Liver (tissue), 9 donors: ENCODE measurements around the gene APOL2. TPM values are rescaled to one million over a fixed set of nuclear protein-coding genes. Genes with fewer than 3 reads are reported as not detected.

Experiments
- DNase-seq: peaks from one replicate; pipeline ENCODE4 v3.0.0-alpha.2; 2017; ENCODE audit warnings: low spot score
- H3K27ac ChIP-seq, 2 donors: one replicate each; pipeline ENCODE4 v1.7.0; 2013; ENCODE audit warnings: inconsistent platforms in 2 of 2, low read length in 2 of 2, control low read depth in 1 of 2, low read depth in 1 of 2, mild to moderate bottlenecking in 1 of 2
- H3K27me3 ChIP-seq, 4 donors: one replicate each; pipeline versions ENCODE4 v1.6.1 to v1.7.0; 2013; ENCODE audit warnings: low read length in 3 of 4, inconsistent platforms in 1 of 4, mild to moderate bottlenecking in 1 of 4, moderate library complexity in 1 of 4; ENCODE audit not compliant: control insufficient read depth in 4 of 4, insufficient read depth in 4 of 4
- H3K36me3 ChIP-seq, 4 donors: one replicate each; pipeline versions ENCODE4 v1.6.1 to v1.7.0; 2013; ENCODE audit warnings: low read length in 3 of 4, mild to moderate bottlenecking in 3 of 4, low read depth in 1 of 4, moderate library complexity in 1 of 4; ENCODE audit not compliant: control insufficient read depth in 4 of 4, insufficient read depth in 3 of 4
- H3K4me1 ChIP-seq, 4 donors: one replicate each; pipeline versions ENCODE4 v1.6.1 to v1.7.0; 2013; ENCODE audit warnings: low read length in 3 of 4, mild to moderate bottlenecking in 3 of 4, moderate library complexity in 1 of 4; ENCODE audit not compliant: control insufficient read depth in 4 of 4, insufficient read depth in 4 of 4
- H3K4me3 ChIP-seq, 3 donors: one replicate each; pipeline versions ENCODE4 v1.6.1 to v1.7.0; 2013; ENCODE audit warnings: low read length in 3 of 3, control low read depth in 1 of 3, low read depth in 1 of 3, mild to moderate bottlenecking in 1 of 3
- H3K9ac ChIP-seq, 2 donors: one replicate each; pipeline ENCODE4 v1.7.0; 2013; ENCODE audit warnings: low read length in 2 of 2, mild to moderate bottlenecking in 2 of 2, moderate library complexity in 2 of 2, control low read depth in 1 of 2, low read depth in 1 of 2
- H3K9me3 ChIP-seq, 4 donors: one replicate each; pipeline versions ENCODE4 v1.6.1 to v1.7.0; 2013; ENCODE audit warnings: low read length in 3 of 4; ENCODE audit not compliant: control insufficient read depth in 4 of 4
- EGR1 ChIP-seq, 2 donors: IDR thresholded peaks; 2 replicates each; pipeline ENCODE4 v1.6.1; 2016 to 2018; ENCODE audit warnings: antibody characterized with exemption in 2 of 2, low read depth in 2 of 2
- FOXA1 ChIP-seq: IDR thresholded peaks from 2 replicates; pipeline ENCODE4 v1.6.1; 2016; ENCODE audit warnings: antibody characterized with exemption
- FOXA2 ChIP-seq: IDR thresholded peaks from 2 replicates; pipeline ENCODE4 v1.6.1; 2016; ENCODE audit warnings: antibody characterized with exemption
- GABPA ChIP-seq, 2 donors: IDR thresholded peaks in 1 of 2; conservative IDR thresholded peaks in 1 of 2; 2 replicates each; pipeline ENCODE4 v1.6.1; 2016; ENCODE audit warnings: antibody characterized with exemption in 2 of 2, mild to moderate bottlenecking in 1 of 2, moderate library complexity in 1 of 2
- HNF4A ChIP-seq, 2 donors: conservative IDR thresholded peaks; 2 replicates each; pipeline ENCODE4 v1.6.1; 2016; ENCODE audit warnings: antibody characterized with exemption in 2 of 2, mild to moderate bottlenecking in 2 of 2
- HNF4G ChIP-seq: IDR thresholded peaks from 2 replicates; pipeline ENCODE4 v1.6.1; 2016; ENCODE audit warnings: antibody characterized with exemption
- JUND ChIP-seq, 2 donors: IDR thresholded peaks; 2 replicates each; pipeline ENCODE4 v1.6.1; 2016; ENCODE audit warnings: antibody characterized with exemption in 2 of 2
- MAX ChIP-seq: IDR thresholded peaks from 2 replicates; pipeline ENCODE4 v1.6.1; 2016; ENCODE audit warnings: antibody characterized with exemption
- NR2F2 ChIP-seq: IDR thresholded peaks from 2 replicates; pipeline ENCODE4 v1.6.1; 2016; ENCODE audit warnings: antibody characterized with exemption
- RAD21 ChIP-seq, 2 donors: IDR thresholded peaks; 2 replicates each; pipeline ENCODE4 v1.6.1; 2016; ENCODE audit warnings: antibody characterized with exemption in 2 of 2, mild to moderate bottlenecking in 2 of 2
- RXRA ChIP-seq, 2 donors: IDR thresholded peaks; 2 replicates each; pipeline ENCODE4 v1.6.1; 2017 to 2018; ENCODE audit warnings: antibody characterized with exemption in 2 of 2, mild to moderate bottlenecking in 1 of 2
- SP1 ChIP-seq: IDR thresholded peaks from 2 replicates; pipeline ENCODE4 v1.6.1; 2018; ENCODE audit warnings: antibody characterized with exemption, mild to moderate bottlenecking
- TAF1 ChIP-seq: conservative IDR thresholded peaks from 2 replicates; pipeline ENCODE4 v1.6.1; 2016; ENCODE audit warnings: antibody characterized with exemption, mild to moderate bottlenecking
- YY1 ChIP-seq: IDR thresholded peaks from 2 replicates; pipeline ENCODE4 v1.6.1; 2016; ENCODE audit warnings: antibody characterized with exemption, mild to moderate bottlenecking
- ZBTB33 ChIP-seq: IDR thresholded peaks from 2 replicates; pipeline ENCODE4 v1.6.1; 2016; ENCODE audit warnings: antibody characterized with exemption
- WGBS: extraction: QIAGEN DNeasy Blood & Tissue Kit; methylation state at CpG from one replicate; pipeline ENCODE4 v1.1.7; 2013; 5-methylcytosine and 5-hydroxymethylcytosine counted together
- polyA plus RNA-seq, 2 donors: library from polyadenylated mRNA; stranded (reverse) in 1 of 2; unstranded in 1 of 2; fragments of 200-250 nt in 1 of 2; fragments of >200 nt in 1 of 2; fragmentation: Nextera tagmentation in 1 of 2; extraction: Ambion mirVana in 1 of 2; gene quantifications; one replicate each; pipeline versions ENCODE4 v1.2.1 to v1.2.3, GENCODE V29; 2013 to 2015
- total RNA-seq, 2 donors: library from RNA; depleted of rRNA; stranded (reverse); fragments of >200 nt; gene quantifications; one replicate each; pipeline ENCODE4 v1.2.3, GENCODE V29; 2014
- TF ChIP-seq, protein P1 (sequence below): IDR thresholded peaks from 2 replicates; pipeline ENCODE4 v1.6.1; 2016; ENCODE audit warnings: antibody characterized with exemption
- TF ChIP-seq, protein P2 (sequence below): fragments of 150-350 bp; IDR thresholded peaks from 2 replicates; pipeline ENCODE4 v1.5.1; 2017; ENCODE audit warnings: improper control_type of control experiment, low read depth, low read length; ENCODE audit not compliant: missing input control
- TF ChIP-seq, protein P3 (sequence below): IDR thresholded peaks from 2 replicates; pipeline ENCODE4 v1.6.1; 2016; ENCODE audit warnings: antibody characterized with exemption, mild to moderate bottlenecking
- donor health status: healthy.
- donor health status: healthy.
- donor health status: healthy.
- donor health status: healthy.
- donor health status: healthy.

The APOL2 gene
- total RNA-seq = 10 to 100 TPM; 14.3 to 77.2 TPM
- 10 to 100 TPM; 20.0 to 23.4 TPM for polyA plus RNA-seq

GRCh38 chr22:36239401-36240171, at the start of gene APOL2:
APOL2 (minus strand) TSS chr22:36239527; CDS start chr22:36233162, 6,365 bp downstream.
- WGBS = 31% methylated on average over 13 of the region's 13 CpGs
- peak; percentile 77 for DNase-seq
- Histone ChIP-seq H3K27me3 (no peaks in the 10 kb centered on the region), H3K36me3 (peaks cover 0 to 7% (median under 1%) of the 10 kb centered on the region in 4 donors), H3K9me3 (no peaks in the 10 kb centered on the region), H3K4me3 (peak within 1 kb of the TSS; percentile 82 to 97 (median 94)), H3K9ac (peak within 1 kb of the TSS; percentile 96 to 99), H3K27ac (peak within 1 kb of the TSS; percentile 80 to 82), H3K4me1 (peaks cover 7 to 44% (median 34%) of the 10 kb centered on the region in 4 donors)
- TF ChIP-seq, protein P1, sequence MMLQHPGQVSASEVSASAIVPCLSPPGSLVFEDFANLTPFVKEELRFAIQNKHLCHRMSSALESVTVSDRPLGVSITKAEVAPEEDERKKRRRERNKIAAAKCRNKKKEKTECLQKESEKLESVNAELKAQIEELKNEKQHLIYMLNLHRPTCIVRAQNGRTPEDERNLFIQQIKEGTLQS = no peak
- TF ChIP-seq RXRA (IDR thresholded peaks at IDR 0.05) = peak; percentile 57 to 68
- TF ChIP-seq FOXA1 = peak; percentile 78
- TF ChIP-seq YY1 = peak; percentile 42
- no peak for TF ChIP-seq NR2F2
- TF ChIP-seq RAD21 (IDR thresholded peaks at IDR 0.05) = peak; percentile 69 to 80
- TF ChIP-seq SP1 = peak; percentile 75
- peak; percentile 28 for TF ChIP-seq ZBTB33
- TF ChIP-seq GABPA (IDR thresholded peaks at IDR 0.05 in 1 of 2, conservative IDR thresholded peaks at IDR 0.05 in 1 of 2) = no peak
- peak; percentile 47 to 57 for TF ChIP-seq HNF4A (conservative IDR thresholded peaks at IDR 0.05)
- TF ChIP-seq, protein P2, sequence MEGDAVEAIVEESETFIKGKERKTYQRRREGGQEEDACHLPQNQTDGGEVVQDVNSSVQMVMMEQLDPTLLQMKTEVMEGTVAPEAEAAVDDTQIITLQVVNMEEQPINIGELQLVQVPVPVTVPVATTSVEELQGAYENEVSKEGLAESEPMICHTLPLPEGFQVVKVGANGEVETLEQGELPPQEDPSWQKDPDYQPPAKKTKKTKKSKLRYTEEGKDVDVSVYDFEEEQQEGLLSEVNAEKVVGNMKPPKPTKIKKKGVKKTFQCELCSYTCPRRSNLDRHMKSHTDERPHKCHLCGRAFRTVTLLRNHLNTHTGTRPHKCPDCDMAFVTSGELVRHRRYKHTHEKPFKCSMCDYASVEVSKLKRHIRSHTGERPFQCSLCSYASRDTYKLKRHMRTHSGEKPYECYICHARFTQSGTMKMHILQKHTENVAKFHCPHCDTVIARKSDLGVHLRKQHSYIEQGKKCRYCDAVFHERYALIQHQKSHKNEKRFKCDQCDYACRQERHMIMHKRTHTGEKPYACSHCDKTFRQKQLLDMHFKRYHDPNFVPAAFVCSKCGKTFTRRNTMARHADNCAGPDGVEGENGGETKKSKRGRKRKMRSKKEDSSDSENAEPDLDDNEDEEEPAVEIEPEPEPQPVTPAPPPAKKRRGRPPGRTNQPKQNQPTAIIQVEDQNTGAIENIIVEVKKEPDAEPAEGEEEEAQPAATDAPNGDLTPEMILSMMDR = peak; percentile 55
- peak; percentile 91 for TF ChIP-seq MAX
- no peak for TF ChIP-seq EGR1 (IDR thresholded peaks at IDR 0.05; ENCODE audit: low read depth in 2 of 2)
- no peak for TF ChIP-seq HNF4G
- TF ChIP-seq FOXA2 = peak; percentile 75
- peak in 1 of 2 donors; percentile 57 for TF ChIP-seq JUND (IDR thresholded peaks at IDR 0.05)
- TF ChIP-seq, protein P3, sequence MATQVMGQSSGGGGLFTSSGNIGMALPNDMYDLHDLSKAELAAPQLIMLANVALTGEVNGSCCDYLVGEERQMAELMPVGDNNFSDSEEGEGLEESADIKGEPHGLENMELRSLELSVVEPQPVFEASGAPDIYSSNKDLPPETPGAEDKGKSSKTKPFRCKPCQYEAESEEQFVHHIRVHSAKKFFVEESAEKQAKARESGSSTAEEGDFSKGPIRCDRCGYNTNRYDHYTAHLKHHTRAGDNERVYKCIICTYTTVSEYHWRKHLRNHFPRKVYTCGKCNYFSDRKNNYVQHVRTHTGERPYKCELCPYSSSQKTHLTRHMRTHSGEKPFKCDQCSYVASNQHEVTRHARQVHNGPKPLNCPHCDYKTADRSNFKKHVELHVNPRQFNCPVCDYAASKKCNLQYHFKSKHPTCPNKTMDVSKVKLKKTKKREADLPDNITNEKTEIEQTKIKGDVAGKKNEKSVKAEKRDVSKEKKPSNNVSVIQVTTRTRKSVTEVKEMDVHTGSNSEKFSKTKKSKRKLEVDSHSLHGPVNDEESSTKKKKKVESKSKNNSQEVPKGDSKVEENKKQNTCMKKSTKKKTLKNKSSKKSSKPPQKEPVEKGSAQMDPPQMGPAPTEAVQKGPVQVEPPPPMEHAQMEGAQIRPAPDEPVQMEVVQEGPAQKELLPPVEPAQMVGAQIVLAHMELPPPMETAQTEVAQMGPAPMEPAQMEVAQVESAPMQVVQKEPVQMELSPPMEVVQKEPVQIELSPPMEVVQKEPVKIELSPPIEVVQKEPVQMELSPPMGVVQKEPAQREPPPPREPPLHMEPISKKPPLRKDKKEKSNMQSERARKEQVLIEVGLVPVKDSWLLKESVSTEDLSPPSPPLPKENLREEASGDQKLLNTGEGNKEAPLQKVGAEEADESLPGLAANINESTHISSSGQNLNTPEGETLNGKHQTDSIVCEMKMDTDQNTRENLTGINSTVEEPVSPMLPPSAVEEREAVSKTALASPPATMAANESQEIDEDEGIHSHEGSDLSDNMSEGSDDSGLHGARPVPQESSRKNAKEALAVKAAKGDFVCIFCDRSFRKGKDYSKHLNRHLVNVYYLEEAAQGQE = peak; percentile 97
- TF ChIP-seq TAF1 = peak; percentile 93
